Myocyte (in vitro differentiated cells): Measurements from ENCODE around the gene HOMEZ. TPM values are rescaled to one million over a fixed set of nuclear protein-coding genes. Genes with fewer than 3 reads are reported as not detected.
"Not testable (repeated sequence)": the region's sequence is repeated elsewhere in the genome, so short reads cannot be mapped to it uniquely, and the experiment has no call there.

ENCODE experiments used
- DNase-seq: peaks from one replicate; pipeline ENCODE4 v3.0.0-alpha.2; 2012; ENCODE audit warnings: low read depth
- total RNA-seq: library from RNA; depleted of rRNA; stranded (reverse); fragments of >200 nt; gene quantifications from 2 replicates; pipeline ENCODE4 v1.2.3, GENCODE V29; 2014

Gene HOMEZ
- total RNA-seq, 1 donor from 2014 or later: 7.1 TPM

DNA sequence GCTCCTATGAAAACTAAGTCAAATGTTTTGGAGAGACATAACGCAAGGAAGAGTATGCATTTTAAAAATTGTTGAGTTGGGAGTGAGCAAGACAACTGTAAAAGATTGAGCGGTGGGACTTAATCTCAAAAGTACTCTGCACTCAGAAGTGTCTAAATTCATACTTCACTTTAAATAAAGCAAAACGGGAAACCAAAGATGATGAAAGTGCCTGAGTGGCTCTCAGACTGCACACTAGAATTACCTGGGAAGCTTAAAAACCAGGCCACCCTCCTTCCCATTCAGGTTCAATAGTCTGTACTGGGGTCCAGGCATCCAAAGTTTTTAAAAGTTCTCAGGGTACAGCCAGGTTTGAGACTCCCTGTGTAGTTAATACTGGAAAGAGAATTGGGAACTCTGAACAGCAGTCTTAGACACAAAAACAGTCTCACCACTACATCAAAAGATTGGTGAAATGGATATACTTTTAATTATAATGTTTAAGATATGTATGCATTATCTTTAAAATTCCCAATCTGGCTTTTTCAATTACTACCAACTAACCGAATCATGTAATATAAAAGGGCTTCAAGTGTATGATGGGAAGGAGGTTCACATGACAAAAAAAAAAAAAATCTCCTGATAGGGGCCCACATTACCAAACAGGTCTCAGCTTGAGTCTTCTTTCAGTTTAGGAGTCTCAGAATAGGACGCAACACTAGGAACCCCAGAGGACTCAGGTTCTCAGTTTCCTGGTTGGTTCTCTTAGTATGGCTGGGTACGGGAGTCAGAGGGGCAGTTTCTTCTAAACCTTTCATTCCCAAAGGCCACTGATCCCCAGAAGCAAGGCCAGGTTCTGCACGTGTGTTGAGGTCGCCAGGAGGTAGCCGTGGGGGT is 1.0 kb downstream of the HOMEZ start:
- peak; percentile 16 for DNase-seq

DNA sequence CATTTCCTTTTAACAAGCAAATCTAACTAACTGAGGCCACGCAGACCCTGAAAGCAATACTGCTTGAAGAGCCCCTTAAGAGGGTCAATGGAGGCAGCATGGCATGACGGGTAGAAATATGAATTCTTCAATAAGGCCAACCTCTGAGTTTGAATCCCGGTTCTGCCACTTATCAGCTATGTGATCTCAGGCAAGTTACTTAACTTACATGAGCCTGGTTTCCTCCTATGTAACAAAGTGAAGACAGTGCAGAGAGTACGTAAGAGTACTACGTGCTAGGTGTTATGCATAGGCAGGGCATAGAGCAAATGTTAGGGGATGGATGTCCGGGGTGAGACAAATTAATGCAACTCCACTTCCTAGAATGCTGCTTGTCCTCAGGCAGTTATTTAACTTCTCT is 4.7 kb downstream of the HOMEZ start:
- DNase-seq: no peak

DNA sequence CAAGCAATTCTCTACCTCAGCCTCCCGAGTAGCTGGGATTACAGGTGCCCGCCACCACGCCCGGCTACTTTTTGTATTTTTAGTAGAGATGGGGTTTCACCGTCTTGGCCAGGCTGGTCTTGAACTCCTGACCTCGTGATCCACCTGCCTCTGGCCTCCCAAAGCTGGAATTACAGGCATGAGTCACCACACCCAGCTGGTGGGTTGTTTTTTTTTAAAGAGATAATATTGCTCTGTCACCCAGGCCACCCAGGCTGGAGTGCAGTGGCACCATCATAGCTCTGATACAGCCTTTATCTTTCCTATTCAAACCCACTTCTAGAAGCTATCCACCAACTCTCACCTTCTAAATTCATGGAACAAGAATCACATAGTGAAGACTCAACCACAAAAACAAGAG is 8.0 kb downstream of the HOMEZ start:
- DNase-seq: peak; percentile 24

DNA sequence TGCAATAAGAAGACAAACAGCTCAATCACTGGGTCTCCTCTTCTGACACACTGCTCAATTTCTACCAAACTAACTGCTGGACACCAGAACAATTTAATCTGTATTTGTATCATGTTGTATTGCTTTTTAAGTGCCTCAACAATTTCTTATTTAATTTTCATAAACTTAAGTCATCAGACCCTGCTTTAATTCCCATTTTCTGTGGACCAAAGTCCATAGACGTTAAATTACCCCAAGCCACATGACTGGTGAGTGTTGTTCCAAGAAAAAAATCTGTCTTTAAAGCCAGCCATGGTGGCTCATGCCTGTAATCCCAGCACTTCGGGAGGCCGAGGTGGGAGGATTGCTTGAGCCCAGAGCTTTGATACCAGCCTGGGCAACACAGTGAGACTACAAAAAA is 8.7 kb downstream of the HOMEZ start:
- DNase-seq: no peak

DNA sequence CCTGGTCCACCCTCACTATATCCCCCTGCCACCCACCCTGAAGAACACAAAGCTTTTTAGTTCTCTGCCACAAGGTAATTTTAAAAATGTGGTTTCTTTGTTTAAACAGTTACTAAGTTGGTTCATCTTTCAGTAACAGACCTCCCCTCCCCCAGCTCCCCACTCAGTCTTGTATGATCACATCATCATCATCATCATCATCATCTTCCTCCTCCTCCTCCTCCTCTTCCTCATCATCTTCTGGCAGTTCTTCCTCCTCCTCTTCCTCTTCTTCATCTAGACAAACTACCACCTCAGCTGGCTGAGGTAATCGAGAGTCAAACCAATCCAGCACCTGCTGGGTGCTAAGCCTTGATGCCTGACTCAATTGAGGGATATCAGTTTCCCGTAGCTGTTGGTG is 10.5 kb downstream of the HOMEZ start:
- no peak for DNase-seq

DNA sequence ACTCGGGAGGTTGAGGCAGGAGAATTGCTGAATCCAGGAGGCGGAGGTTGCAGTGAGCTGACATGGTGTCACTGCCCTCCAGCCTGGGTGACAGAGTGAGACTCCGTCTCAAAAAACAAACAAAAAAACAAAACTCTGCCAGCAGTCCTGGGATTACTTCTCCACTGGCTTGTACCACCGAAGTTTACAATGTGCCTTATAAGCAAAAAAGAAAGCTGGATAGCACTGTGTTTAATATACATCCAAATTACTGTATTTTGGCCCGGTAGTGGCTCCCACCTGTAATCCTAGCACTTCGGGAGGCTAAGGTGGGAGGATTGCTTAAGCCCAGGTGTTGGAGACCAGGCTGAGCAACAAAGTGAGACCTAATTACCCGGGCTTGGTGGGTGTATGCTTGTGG is 16.7 kb downstream of the HOMEZ start:
- no peak for DNase-seq

DNA sequence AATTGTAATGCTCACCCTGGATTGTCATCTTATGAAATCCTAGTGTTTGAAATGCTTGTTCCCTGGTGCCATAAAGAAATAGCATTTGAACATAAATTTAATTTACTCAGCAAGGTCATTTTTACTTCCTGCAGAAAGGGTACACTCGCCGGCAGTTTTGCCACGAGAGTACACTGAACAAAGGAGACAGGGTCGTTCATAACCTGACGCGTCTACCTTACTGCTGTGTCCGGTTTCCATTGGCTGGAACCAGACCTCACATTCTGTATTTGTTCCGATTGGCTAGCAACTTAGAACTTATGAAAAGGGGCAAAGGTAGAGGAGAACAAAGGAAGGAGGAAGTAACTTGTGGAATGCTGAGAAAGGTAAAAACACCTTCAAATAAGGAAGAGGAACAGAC is 25.1 kb downstream of the HOMEZ start:
- DNase-seq: not testable (repeated sequence)

DNA sequence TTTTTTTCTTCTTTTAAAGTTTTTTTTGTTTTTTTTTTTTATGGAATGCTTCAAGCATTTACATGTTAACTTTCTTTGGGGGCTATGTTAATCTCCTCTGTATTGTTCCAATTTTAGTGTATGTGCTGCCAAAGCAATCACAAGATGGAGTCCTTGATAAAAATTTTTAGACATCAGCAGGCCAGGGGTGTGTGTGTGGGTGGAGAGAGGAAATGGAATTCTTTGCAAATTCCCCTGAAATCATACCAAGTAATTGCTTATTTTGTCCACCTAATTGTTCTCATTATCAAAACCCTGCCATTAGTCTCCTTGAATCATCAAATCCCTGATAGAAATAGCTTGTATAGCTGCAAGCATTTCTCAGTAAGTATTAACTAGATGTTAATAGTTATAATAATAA is 26.5 kb downstream of the HOMEZ start:
- DNase-seq: no peak

DNA sequence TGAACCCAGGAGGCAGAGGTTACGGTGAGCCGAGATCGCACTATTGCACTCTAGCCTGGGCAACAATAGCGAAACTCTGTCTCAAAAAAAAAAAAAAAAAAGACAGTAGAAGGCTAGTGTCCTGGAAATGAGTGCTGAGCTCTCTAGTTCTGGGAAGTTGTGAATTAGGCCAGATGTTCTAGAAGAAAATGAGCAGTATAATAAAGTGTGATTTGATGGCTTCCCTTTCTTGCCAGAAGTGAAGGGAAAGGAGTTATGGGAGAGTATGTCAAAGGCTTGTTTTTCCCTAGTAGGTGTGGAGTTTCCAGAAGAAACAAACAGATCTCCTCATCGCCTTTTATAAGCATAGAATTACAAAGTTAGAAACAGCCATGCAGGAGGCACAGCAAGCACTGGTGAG is 27.7 kb downstream of the HOMEZ start:
- DNase-seq: no peak

DNA sequence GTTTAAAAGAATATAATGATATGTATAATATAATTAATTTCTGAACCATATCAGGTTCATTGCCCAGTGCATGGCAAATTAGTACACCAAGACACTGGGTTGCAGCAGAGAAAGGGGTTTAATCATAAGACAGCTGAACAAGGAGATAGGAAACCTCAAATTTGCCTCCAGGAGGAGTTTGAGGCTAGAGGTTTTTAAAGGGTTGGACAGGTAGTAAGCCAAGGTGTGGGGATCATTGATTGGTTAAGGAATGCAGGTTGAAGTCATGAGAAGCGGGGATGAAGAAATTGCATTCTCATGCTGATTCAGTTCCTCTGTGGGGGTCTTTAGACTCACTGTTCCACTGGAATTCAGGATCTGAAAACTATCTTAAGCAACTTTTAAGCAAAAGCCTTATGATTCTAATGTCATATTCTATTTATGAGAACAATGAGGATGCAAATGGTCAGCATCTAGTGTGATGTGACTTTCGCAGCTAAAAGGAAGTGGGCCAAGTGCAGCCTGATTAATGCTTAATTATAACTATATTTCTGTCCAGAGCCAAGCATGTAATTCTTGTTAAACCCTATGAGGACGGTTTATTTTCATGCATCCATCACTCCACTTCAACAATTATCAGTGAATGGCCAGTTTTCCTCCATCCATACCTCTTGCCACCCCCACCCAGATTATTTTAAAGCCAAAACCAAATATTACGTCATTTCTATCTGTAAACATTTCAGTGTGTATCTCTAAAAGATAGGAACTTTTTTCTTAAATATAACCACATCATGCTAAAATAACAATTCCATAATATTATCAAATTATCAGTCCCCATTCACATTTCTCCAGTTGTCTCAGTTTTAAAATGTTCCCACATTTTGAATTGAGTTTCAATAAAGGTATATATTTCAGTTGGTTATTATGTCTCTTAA is 33.3 kb downstream of the HOMEZ start:
- DNase-seq: no peak

DNA sequence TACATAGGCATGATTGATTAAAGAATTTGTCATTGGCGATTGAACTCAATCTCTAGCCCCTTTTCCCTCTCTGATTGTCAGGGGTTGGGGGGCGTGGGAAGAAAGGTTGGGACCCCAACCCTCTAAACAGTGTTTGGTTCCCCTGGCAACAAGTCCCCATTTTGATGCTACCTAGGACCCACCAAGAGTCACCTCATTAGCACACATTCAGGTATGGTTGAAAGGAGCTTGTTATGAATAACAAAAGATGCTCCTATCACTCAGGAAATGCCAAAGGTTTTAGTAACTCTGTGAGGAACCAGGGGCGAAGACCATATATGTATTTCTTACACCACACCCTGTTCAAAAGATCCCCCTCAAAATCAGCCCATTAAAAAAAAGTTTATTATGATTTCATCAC is 33.9 kb downstream of the HOMEZ start:
- no peak for DNase-seq

DNA sequence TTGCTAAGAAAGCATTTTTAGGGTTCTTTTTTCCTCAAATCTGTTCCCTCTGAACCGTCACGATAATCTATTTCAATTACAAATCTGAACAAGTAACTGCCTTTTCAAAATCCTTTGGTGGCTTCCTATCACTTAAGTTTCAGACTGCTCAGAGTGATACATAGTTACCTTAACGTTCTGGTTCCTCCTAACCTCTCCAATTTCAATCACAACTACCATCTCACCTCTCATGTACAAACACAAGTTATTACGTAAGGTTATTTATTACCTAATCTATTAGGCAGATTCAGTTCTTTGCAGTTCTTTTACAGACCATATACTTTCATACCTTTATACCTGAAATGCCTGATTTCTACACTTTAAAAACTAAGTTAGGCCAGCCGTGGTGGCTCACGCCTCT is 36.1 kb downstream of the HOMEZ start:
- no peak for DNase-seq

DNA sequence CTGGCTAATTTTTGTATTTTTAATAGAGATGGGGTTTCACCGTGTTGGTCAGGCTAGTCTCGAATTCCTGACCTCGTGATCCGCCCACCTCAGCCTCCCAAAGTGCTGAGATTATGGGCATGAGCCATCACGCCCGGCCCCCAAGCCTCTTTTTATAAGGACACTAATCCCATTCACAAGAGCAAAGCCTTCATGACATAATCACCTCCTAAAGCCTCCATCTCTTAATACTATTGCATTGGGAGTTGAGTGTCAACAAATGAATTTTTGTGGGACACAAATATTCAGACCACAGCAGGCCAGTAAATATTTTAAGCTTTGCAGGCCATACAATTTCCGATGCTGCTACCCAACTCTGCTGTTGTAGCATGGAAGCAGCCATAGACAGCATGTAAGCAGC is 37.3 kb downstream of the HOMEZ start:
- DNase-seq: peak; percentile 38

DNA sequence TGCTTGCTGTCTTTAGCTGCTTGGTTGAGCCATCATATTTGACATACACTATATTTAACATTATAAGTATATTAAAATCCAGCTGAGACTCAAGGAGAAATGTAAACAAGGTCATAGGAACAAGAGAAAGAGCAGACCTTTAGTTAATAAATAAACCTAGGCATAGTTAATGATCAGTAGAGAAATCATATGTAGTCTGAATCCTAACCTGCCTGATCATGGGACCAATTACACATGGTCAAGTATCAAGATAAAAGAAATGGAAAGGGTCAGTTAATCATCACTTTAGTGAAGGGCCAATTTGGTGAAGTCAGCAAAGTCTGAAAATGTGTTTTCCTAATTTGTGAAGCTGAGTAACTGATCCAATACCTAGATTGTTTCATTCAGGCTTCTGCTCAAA is 40.6 kb downstream of the HOMEZ start:
- no peak for DNase-seq

DNA sequence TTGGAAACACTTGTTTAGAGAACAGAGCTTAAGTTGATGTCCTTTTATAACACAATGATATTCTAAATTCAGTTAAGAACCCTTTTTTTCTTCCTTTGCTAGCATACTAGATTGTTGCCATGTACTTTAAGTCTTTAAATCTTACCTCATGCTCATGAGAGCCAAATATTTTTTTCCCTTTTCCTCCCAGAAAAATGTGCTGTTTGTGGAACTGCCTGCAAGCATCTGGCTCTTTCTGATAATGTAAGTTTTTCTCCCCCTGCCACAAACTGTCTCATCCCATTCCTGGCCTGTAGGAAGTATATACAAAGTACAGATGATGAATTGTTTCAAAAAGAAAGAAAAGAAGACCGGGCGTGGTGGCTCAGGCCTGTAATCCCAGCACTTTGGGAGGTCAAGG is 42.9 kb downstream of the HOMEZ start:
- DNase-seq: no peak

DNA sequence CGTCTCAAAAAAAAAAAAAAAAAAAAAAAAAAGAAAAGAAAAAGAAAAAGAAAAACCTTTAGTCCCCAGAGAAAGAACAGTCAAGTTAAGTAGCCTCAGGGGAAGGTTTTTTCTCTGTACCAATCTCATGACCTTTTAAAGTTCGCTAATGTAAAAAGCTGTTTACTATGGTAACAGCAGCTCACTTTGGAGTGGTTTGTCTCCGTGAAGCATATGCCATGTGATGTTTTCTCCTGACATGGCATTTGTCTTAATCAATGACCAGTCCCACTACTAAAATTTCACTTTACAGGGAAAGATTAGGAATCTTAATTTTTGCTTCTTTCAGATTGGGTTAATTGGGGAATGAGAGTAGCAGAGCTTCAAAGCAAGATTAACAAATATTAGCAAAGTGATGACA is 43.9 kb downstream of the HOMEZ start:
- DNase-seq: no peak

DNA sequence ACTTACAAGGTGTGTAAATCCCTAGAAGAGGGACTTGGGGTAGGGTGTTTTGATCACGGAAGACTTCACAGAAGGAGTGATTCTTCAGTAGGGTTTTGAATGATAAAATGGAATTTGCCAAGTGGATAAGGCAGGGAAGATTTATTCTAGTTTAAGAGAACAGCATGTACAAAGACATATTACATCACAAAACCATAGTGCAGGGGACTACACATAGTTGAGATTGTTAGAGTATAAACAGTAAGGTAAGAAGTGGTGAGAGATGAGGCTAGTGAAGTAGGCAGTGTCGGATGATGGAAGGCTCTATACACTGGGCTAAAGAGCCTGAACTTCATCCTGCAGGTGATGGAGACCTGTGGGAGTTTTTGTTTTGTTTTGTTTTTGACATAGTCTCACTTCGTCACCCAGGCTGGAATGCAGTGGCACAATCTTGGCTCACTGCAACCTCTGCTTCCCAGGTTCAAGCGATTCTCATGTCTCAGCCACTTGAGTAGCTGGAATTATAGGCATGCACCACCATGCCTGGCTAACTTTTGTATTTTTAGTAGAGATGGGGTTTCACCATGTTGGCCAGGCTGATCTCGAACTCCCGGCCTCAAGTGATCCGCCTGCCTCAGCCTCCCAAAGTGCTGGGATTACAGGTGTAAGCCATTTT is 44.7 kb downstream of the HOMEZ start:
- not testable (repeated sequence) for DNase-seq

DNA sequence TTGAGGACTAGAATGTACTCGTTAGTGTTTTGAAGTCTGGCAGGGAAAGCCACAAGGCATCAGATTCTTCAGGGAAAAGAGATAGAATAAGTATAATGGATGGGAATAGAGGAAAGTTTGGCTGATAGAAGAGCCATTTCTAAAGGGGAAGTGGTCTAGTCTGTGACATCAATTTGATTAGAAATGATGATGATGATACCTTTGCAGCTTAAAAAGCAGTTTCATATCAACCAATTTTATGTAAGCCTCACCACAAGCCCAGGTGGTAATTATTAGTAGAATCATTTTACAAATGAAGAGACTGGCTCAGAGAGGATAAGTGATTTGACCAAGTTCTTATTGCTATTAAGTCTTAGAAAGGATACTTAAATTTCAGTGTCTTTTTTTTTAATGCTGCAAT is 45.3 kb downstream of the HOMEZ start:
- DNase-seq: no peak

DNA sequence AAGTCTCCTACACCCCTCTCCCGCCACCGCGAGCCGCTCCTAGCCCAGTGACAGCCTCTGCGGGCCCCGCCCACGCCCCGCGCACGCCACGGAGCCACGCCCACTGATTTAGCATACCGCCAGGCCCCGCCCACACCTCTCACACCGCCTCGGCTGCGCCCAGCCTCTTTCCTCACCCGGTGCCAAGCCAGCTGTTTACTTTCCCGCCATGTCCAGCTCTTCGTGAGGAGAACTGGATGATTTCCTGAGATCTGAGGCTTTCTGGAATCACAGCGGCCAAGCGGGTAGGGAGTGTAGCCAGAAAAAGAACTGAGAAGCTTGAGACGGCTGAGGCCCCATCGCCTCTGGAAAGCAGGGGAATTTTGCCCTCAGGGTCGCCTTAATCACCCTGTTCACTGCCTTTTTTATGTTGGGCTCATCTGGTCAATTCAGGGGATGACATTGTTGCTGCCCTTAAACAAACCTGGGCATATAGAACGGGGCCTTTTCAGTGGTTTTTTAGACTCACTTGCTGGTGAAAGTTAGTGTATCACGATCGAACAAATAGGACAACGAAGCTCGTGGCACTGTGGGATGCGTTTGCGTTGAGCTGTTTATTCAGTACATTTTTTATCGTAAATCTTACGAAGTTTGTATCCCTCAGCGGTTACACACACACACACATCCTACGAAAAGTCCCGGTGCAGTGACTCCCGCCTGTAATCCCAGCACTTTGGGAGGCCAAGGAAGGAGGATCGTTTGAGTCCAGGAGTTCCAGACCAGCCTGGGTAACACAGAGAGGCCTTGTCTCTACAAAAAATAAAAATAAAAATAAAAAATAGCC is 47.9 kb downstream of the HOMEZ start, which contains the start of gene RNF212B:
TSS of gene RNF212B (plus strand) at position 165 of the 823 bp plus-strand sequence. CDS start 2,410 bp downstream, outside the sequence.
- DNase-seq: peak; percentile 78

DNA sequence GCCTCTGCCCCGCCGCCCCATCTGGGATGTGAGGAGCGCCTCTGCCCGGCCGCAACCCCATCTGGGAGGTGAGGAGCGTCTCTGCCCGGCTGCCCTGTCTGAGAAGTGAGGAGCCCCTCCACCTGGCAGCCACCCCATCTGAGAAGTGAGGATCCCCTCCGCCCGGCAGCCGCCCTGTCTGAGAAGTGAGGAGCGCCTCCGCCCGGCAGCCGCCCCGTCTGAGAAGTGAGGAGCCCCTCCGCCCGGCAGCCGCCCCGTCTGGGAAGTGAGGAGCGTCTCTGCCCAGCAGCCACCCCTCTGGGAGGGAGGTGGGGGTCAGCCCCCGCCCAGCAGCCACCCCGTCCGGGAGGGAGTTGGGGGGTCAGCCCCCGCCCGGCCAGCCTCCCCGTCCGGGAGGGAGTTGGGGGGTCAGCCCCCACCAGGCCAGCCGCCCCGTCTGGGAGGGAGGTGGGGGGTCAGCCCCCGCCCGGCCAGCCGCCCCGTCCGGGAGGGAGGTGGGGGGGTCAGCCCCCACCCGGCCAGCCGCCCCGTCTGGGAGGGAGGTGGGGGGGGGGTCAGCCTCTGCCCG is 53.6 kb downstream of the HOMEZ start:
- not testable (repeated sequence) for DNase-seq
